Mesenteric fat pad (tissue), 1 donor: ENCODE data around the gene MAPK8IP1. TPM values are rescaled to one million over a fixed set of nuclear protein-coding genes. Genes with fewer than 3 reads are reported as not detected.

ENCODE experiments used
- DNase-seq: peaks from one replicate; pipeline ENCODE4 v3.0.0-alpha.2; 2020; ENCODE audit warnings: low spot score
- long read RNA-seq: library from polyadenylated mRNA; unstranded; transcript quantifications from one replicate; pipeline ENCODE4 v2.0.0, GENCODE V29; 2020
- total RNA-seq: library from RNA; stranded (reverse); fragmentation: NEBNext Ultra II Directional; extraction: Animal tissue kit (Norgen Biotek cat#: 25700); gene quantifications from one replicate; pipeline ENCODE4 v1.2.1, GENCODE V29; 2021
- donor health status: DM: yes; HTN: yes; CAD: no.

The MAPK8IP1 gene
- 4.2 TPM for total RNA-seq
- long read RNA-seq, result 0 reads

GRCh38 chr11:45885274-45885920 lies at the start of gene MAPK8IP1:
Gene MAPK8IP1 (plus strand): TSS chr11:45885651. CDS start chr11:45885821, 170 bp downstream.
- DNase-seq, result no peak

GRCh38 chr11:45839204-45839603 lies 46.2 kb upstream of the MAPK8IP1 start:
- peak; percentile 64 for DNase-seq

GRCh38 chr11:45840251-45840650 lies 45.2 kb upstream of the MAPK8IP1 start:
- peak; percentile 77 for DNase-seq

- peak; percentile 95 for DNase-seq
Observed at GRCh38 chr11:45843158-45843924, 42.1 kb upstream of the MAPK8IP1 start.

- no peak for DNase-seq
Observed at GRCh38 chr11:45844822-45845578, 40.5 kb upstream of the MAPK8IP1 start.

- peak; percentile 39 for DNase-seq
Observed at GRCh38 chr11:45846174-45846675, 39.2 kb upstream of the MAPK8IP1 start.

GRCh38 chr11:45846974-45847910 lies 38.2 kb upstream of the MAPK8IP1 start, which contains the start of gene CRY2:
Gene CRY2 (plus strand): TSS chr11:45847475. CDS start chr11:45847491, 16 bp downstream.
- peak; percentile 100 for DNase-seq

GRCh38 chr11:45847911-45848316 lies 37.5 kb upstream of the MAPK8IP1 start:
- peak; percentile 80 for DNase-seq

- peak; percentile 43 for DNase-seq
Observed at GRCh38 chr11:45848654-45849081, 36.8 kb upstream of the MAPK8IP1 start.

- DNase-seq, result peak; percentile 28
Observed at GRCh38 chr11:45850446-45850845, 35.0 kb upstream of the MAPK8IP1 start.

GRCh38 chr11:45851228-45851627 lies 34.2 kb upstream of the MAPK8IP1 start:
- no peak for DNase-seq

- peak; percentile 47 for DNase-seq
Observed at GRCh38 chr11:45852018-45852711, 33.3 kb upstream of the MAPK8IP1 start.

GRCh38 chr11:45852712-45853101 lies 32.7 kb upstream of the MAPK8IP1 start:
- DNase-seq, result peak; percentile 43

- DNase-seq, result no peak
Observed at GRCh38 chr11:45853332-45854219, 31.9 kb upstream of the MAPK8IP1 start.

GRCh38 chr11:45855308-45855707 lies 30.1 kb upstream of the MAPK8IP1 start:
- no peak for DNase-seq

- DNase-seq, result peak; percentile 55
Observed at GRCh38 chr11:45856044-45856468, 29.4 kb upstream of the MAPK8IP1 start.

GRCh38 chr11:45857961-45858474 lies 27.4 kb upstream of the MAPK8IP1 start:
- peak; percentile 65 for DNase-seq

GRCh38 chr11:45858751-45859398 lies 26.6 kb upstream of the MAPK8IP1 start:
- peak; percentile 41 for DNase-seq
